WTC11 (cell line): ENCODE measurements around the gene PIK3CB. TPM values are rescaled to one million over a fixed set of nuclear protein-coding genes. Genes with fewer than 3 reads are reported as not detected.
"Not testable (repeated sequence)": the region's sequence is repeated elsewhere in the genome, so short reads cannot be mapped to it uniquely, and the experiment has no call there.

Source experiments
- ATAC-seq: fragments of 200-7000 bp; cut with Tn5 transposase; 2 replicates; pipeline ENCODE4 v1.10.0; 2021; ENCODE audit warnings: mild to moderate bottlenecking, moderate library complexity
- CTCF ChIA-PET: fragments of 300-600 bp; sonication (Branson Sonifier 250); formaldehyde crosslinking; loops from one replicate; lab custom pipeline; 2021; ENCODE audit warnings: antibody characterized with exemption; lab: Charles Lee
- POLR2A ChIA-PET: fragments of 350-600 bp; sonication (Branson Sonifier 250); formaldehyde crosslinking; loops from one replicate; lab custom pipeline; 2021; ENCODE audit warnings: antibody characterized with exemption; lab: Charles Lee
- DNase-seq: peaks from one replicate; pipeline ENCODE4 v3.0.0; 2021; ENCODE audit warnings: low spot score
- H3K27ac Mint-ChIP-seq: 2 replicates; pipeline ENCODE4 v1.8.0; 2021; ENCODE audit warnings: mixed read lengths
- H3K27me3 Mint-ChIP-seq: 2 replicates; pipeline ENCODE4 v1.8.0; 2021; ENCODE audit warnings: low read depth, mild to moderate bottlenecking, moderate library complexity, mixed read lengths
- H3K36me3 Mint-ChIP-seq: 2 replicates; pipeline ENCODE4 v1.8.0; 2021; ENCODE audit warnings: mixed read lengths
- H3K4me1 Mint-ChIP-seq: 2 replicates; pipeline ENCODE4 v1.8.0; 2022; ENCODE audit warnings: mixed read lengths
- H3K4me3 Mint-ChIP-seq: 2 replicates; pipeline ENCODE4 v1.8.0; 2021; ENCODE audit warnings: mild to moderate bottlenecking, moderate library complexity, mixed read lengths
- H3K9me3 Mint-ChIP-seq: 2 replicates; pipeline ENCODE4 v1.8.0; 2021; ENCODE audit warnings: mixed read lengths
- CREM ChIP-seq: sonication (generic); formaldehyde crosslinking; IDR thresholded peaks from 2 replicates; pipeline ENCODE4 v1.8.1; 2022; ENCODE audit warnings: mild to moderate bottlenecking, missing genetic modification reagents, moderate library complexity
- ETV6 ChIP-seq: sonication (generic); formaldehyde crosslinking; IDR thresholded peaks from 2 replicates; pipeline ENCODE4 v1.8.1; 2022; ENCODE audit warnings: mild to moderate bottlenecking, missing genetic modification reagents
- GRHL2 ChIP-seq: fragments of 250-450 bp; sonication (Bioruptor Pico); IDR thresholded peaks from 2 replicates; pipeline ENCODE4 v1.8.0; 2022; ENCODE audit warnings: mild to moderate bottlenecking, moderate library complexity; ENCODE audit not compliant: insufficient replicate concordance, severe bottlenecking
- KAT7 ChIP-seq: sonication (generic); formaldehyde crosslinking; IDR thresholded peaks from 2 replicates; pipeline ENCODE4 v1.8.1; 2023; ENCODE audit warnings: missing genetic modification reagents, mild to moderate bottlenecking, borderline replicate concordance
- MXD4 ChIP-seq: fragments of 250-450 bp; sonication (Bioruptor Pico); IDR thresholded peaks from 2 replicates; pipeline ENCODE4 v1.8.0; 2021; ENCODE audit warnings: mild to moderate bottlenecking, moderate library complexity, borderline replicate concordance
- NFE2L1 ChIP-seq: sonication (generic); formaldehyde crosslinking; IDR thresholded peaks from 2 replicates; pipeline ENCODE4 v1.8.1; 2023; ENCODE audit warnings: missing genetic modification reagents
- NR1H2 ChIP-seq: sonication (generic); formaldehyde crosslinking; IDR thresholded peaks from 2 replicates; pipeline ENCODE4 v1.9.0; 2021; ENCODE audit warnings: mild to moderate bottlenecking, moderate library complexity, missing genetic modification reagents
- PRRX2 ChIP-seq: fragments of 250-450 bp; sonication (Bioruptor Pico); IDR thresholded peaks from 2 replicates; pipeline ENCODE4 v1.8.0; 2021; ENCODE audit warnings: mild to moderate bottlenecking
- SP1 ChIP-seq: sonication (generic); formaldehyde crosslinking; conservative IDR thresholded peaks from 2 replicates; pipeline ENCODE4 v1.8.1; 2022; ENCODE audit warnings: missing genetic modification reagents
- TEAD1 ChIP-seq: sonication (generic); formaldehyde crosslinking; IDR thresholded peaks from 2 replicates; pipeline ENCODE4 v1.8.0; 2022; ENCODE audit warnings: mild to moderate bottlenecking, missing genetic modification reagents
- USF1 ChIP-seq: sonication (generic); formaldehyde crosslinking; IDR thresholded peaks from 2 replicates; pipeline ENCODE4 v1.8.0; 2022; ENCODE audit warnings: mild to moderate bottlenecking, missing genetic modification reagents
- ZBTB43 ChIP-seq: sonication (generic); formaldehyde crosslinking; IDR thresholded peaks from 2 replicates; pipeline ENCODE4 v1.8.1; 2023; ENCODE audit warnings: mild to moderate bottlenecking, missing genetic modification reagents
- ZNF232 ChIP-seq: sonication (generic); formaldehyde crosslinking; IDR thresholded peaks from 2 replicates; pipeline ENCODE4 v1.8.0; 2022; ENCODE audit warnings: mild to moderate bottlenecking, missing genetic modification reagents
- total RNA-seq: library from RNA; stranded (reverse); gene quantifications from 3 replicates; pipeline ENCODE4 v1.2.3, GENCODE V29; 2021
- TF ChIP-seq, protein P1 (sequence below): sonication (generic); formaldehyde crosslinking; IDR thresholded peaks from 2 replicates; pipeline ENCODE4 v1.8.1; 2022; ENCODE audit warnings: mild to moderate bottlenecking, moderate library complexity, missing genetic modification reagents
- TF ChIP-seq, protein P2 (sequence below): sonication (generic); formaldehyde crosslinking; conservative IDR thresholded peaks from 2 replicates; pipeline ENCODE4 v1.8.1; 2023; ENCODE audit warnings: mild to moderate bottlenecking, low read depth, missing genetic modification reagents, moderate library complexity
- TF ChIP-seq, protein P3 (sequence below): fragments of 250-450 bp; sonication (Bioruptor Pico); conservative IDR thresholded peaks from 2 replicates; pipeline ENCODE4 v1.9.0; 2021; ENCODE audit warnings: mild to moderate bottlenecking
- TF ChIP-seq, protein P4 (sequence below): fragments of 250-450 bp; sonication (Bioruptor Pico); IDR thresholded peaks from 2 replicates; pipeline ENCODE4 v2.1.2; 2022; ENCODE audit warnings: mild to moderate bottlenecking, moderate library complexity

Gene PIK3CB
- total RNA-seq, 1 experiment from 2014 or later, result 36.0 TPM

- CTCF ChIA-PET, result interaction anchor here (0.9 kb wide), 1 partner anchor 87 kb away, joined by 3 read pairs; no protein-coding TSS in a partner anchor
- Mint-ChIP-seq H3K27ac (no peak overlapping the region), H3K4me3 (no peak overlapping the region), H3K4me1 (no peaks in the 10 kb centered on the region), H3K9me3 (0 out of 2 replicates have a peak, but pooled peaks cover 2% of the 10 kb centered on the region), H3K27me3 (no peaks in the 10 kb centered on the region), H3K36me3 (peaks cover 23% of the 10 kb centered on the region)
- TF ChIP-seq SP1 (CRISPR knock-in tag), result no peak
- TF ChIP-seq, protein P1, sequence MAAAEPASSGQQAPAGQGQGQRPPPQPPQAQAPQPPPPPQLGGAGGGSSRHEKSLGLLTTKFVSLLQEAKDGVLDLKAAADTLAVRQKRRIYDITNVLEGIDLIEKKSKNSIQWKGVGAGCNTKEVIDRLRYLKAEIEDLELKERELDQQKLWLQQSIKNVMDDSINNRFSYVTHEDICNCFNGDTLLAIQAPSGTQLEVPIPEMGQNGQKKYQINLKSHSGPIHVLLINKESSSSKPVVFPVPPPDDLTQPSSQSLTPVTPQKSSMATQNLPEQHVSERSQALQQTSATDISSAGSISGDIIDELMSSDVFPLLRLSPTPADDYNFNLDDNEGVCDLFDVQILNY, result no peak
- ATAC-seq (no peak), DNase-seq (no peak)
- POLR2A ChIA-PET, result no interaction called here
Measured at GRCh38 chr3:138681463-138682220, 153.1 kb downstream of the PIK3CB start.

DNA sequence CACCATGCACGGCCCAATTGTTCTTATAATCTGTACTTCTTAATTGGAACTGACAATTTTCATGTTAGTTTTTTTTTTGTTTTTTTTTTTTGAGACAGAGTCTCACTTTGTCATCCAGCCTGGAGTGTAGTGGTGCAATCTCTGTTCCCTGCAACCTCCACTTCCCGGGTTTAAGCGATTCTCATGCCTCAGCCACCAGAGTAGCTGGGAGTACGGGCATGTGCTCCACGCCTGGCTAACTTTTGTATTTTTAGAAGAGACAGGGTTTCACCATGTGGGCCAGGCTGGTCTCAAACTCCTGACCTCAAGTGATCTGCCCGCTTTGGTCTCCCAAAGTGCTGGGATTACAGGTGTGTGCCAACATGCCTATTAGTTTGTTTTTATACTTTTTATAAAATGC lies 153.8 kb downstream of the PIK3CB start:
- H3K9me3 Mint-ChIP-seq, POLR2A ChIA-PET, H3K4me3 Mint-ChIP-seq, H3K27me3 Mint-ChIP-seq, H3K27ac Mint-ChIP-seq, DNase-seq, CTCF ChIA-PET, H3K4me1 Mint-ChIP-seq, ATAC-seq: not testable (repeated sequence)
- H3K36me3 Mint-ChIP-seq, result peaks cover 27% of the 10 kb centered on the region

DNA sequence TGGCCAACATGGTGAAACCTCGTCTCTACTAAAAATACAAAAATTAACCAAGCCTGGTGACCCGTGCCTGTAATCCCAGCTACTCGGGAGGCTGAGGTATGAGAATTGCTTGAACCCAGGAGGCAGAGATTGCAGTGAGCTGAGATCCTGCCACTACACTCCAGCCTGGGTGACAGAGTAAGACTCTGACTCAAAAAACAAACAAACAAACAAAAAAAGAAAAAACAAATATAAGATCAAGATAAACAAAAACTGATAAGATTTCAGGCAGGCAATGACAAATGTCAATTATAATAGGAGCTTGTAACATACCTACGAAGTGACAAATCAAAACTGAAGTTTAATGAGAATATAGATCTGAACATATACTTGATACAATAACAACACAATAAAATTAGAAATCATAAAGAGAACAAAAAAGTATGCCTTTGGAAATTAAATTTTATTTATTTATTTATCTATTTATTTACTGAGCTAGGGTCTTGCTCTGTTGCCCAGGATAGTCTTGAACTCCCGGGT lies 155.8 kb downstream of the PIK3CB start:
- Mint-ChIP-seq H3K27ac (no peak overlapping the region), H3K4me1 (peaks cover 4% of the 10 kb centered on the region), H3K4me3 (no peak overlapping the region), H3K27me3 (no peaks in the 10 kb centered on the region), H3K9me3 (peaks cover 20% of the 10 kb centered on the region), H3K36me3 (peaks cover 45% of the 10 kb centered on the region)
- POLR2A ChIA-PET, result no interaction called here
- TF ChIP-seq ZBTB43 (CRISPR knock-in tag) (no peak), USF1 (no peak), CREM (no peak), ZNF232 (CRISPR knock-in tag) (no peak), MXD4 (CRISPR knock-in tag) (no peak)
- DNase-seq (no peak), ATAC-seq (no peak)
- CTCF ChIA-PET, result interaction anchor here (0.9 to 2.4 kb wide), 4 partner anchors 9 to 245 kb away, joined by 3 to 13 read pairs (median 4); no protein-coding TSS in a partner anchor

DNA sequence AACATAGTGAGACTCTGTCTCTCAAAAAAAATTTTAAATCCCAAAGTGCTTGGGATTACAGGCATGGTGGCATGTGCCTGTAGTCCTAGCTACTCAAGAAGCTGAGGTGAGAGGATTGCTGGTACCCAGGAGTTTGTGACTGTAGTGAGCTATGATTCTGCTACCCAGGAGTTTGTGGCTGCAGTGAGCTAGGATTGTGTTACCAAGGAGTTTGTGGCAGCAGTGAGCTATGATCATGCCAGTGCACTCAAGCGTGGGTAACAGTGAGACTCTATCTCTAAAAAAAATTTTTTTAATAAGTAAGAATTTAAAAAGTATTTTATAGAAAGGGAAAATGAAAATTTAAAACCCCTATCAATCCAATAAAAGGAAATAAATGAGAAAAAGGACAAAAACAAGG lies 156.6 kb downstream of the PIK3CB start:
- Mint-ChIP-seq H3K27me3 (no peaks in the 10 kb centered on the region), H3K27ac (no peak overlapping the region), H3K4me1 (peaks cover 13% of the 10 kb centered on the region), H3K4me3 (no peak overlapping the region), H3K9me3 (peaks cover 20% of the 10 kb centered on the region), H3K36me3 (peaks cover 42% of the 10 kb centered on the region)
- ATAC-seq (no peak), DNase-seq (no peak)
- POLR2A ChIA-PET, result no interaction called here
- CTCF ChIA-PET, result interaction anchor here (2.4 kb wide), 1 partner anchor 237 kb away, joined by 13 read pairs; no protein-coding TSS in a partner anchor
- TF ChIP-seq USF1, result no peak
- no peak for TF ChIP-seq ETV6 (CRISPR knock-in tag)
- no peak for TF ChIP-seq TEAD1 (CRISPR knock-in tag)
- no peak for TF ChIP-seq PRRX2
- TF ChIP-seq GRHL2 (CRISPR knock-in tag), result no peak
- TF ChIP-seq, protein P2, sequence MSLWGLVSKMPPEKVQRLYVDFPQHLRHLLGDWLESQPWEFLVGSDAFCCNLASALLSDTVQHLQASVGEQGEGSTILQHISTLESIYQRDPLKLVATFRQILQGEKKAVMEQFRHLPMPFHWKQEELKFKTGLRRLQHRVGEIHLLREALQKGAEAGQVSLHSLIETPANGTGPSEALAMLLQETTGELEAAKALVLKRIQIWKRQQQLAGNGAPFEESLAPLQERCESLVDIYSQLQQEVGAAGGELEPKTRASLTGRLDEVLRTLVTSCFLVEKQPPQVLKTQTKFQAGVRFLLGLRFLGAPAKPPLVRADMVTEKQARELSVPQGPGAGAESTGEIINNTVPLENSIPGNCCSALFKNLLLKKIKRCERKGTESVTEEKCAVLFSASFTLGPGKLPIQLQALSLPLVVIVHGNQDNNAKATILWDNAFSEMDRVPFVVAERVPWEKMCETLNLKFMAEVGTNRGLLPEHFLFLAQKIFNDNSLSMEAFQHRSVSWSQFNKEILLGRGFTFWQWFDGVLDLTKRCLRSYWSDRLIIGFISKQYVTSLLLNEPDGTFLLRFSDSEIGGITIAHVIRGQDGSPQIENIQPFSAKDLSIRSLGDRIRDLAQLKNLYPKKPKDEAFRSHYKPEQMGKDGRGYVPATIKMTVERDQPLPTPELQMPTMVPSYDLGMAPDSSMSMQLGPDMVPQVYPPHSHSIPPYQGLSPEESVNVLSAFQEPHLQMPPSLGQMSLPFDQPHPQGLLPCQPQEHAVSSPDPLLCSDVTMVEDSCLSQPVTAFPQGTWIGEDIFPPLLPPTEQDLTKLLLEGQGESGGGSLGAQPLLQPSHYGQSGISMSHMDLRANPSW, result no peak
- no peak for TF ChIP-seq ZNF232 (CRISPR knock-in tag)
- TF ChIP-seq, protein P3, sequence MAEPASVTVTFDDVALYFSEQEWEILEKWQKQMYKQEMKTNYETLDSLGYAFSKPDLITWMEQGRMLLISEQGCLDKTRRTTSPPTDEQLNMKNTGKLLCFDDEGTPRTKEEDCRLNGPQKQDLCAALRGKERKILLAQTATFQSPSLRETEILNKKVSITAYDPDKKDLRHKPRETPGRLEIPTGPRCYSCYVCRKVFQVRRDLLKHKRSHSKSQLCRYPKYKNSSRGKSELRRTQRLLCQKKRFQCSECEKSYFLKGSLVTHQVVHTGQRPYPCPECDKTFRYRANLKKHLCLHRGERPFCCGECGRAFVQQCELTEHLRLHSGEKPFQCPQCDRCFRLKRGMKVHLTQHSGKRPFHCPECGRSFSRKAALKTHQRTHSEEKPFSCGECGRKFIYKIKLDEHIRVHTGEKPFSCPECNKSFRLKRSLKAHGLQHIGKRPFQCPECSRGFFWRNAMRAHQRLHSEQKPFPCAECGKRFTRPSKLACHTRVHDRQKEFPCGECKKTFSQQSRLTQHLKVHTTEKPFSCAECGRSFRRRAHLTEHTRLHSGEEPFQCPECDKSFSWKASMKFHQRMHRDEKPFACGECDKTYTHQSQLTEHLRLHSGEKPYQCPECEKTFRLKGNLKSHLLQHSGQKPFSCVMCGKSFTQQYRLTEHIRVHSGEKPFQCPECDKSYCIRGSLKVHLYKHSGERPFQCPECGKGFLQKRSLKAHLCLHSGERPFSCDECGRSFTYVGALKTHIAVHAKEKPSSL, result no peak
- no peak for TF ChIP-seq NR1H2
- TF ChIP-seq, protein P4, sequence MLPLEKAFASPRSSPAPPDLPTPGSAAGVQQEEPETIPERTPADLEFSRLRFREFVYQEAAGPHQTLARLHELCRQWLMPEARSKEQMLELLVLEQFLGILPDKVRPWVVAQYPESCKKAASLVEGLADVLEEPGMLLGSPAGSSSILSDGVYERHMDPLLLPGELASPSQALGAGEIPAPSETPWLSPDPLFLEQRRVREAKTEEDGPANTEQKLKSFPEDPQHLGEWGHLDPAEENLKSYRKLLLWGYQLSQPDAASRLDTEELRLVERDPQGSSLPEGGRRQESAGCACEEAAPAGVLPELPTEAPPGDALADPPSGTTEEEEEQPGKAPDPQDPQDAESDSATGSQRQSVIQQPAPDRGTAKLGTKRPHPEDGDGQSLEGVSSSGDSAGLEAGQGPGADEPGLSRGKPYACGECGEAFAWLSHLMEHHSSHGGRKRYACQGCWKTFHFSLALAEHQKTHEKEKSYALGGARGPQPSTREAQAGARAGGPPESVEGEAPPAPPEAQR, result no peak
- TF ChIP-seq KAT7 (CRISPR knock-in tag), result no peak
- TF ChIP-seq NFE2L1 (CRISPR knock-in tag), result no peak
